GM23338 (cell line): ENCODE measurements around the gene PLCL1. TPM values are rescaled to one million over a fixed set of nuclear protein-coding genes. Genes with fewer than 3 reads are reported as not detected.

Experiments used
- EZH2 ChIP-seq: fragments of 200-600 bp; sonication (generic); IDR thresholded peaks from one replicate; pipeline ENCODE4 v1.8.0; 2017; ENCODE audit warnings: antibody characterized with exemption, mild to moderate bottlenecking, low read depth; ENCODE audit not compliant: unreplicated experiment
- JUNB ChIP-seq: IDR thresholded peaks from one replicate; pipeline ENCODE4 v1.6.1; 2016; ENCODE audit warnings: antibody characterized with exemption; ENCODE audit not compliant: unreplicated experiment
- STAT1 ChIP-seq: IDR thresholded peaks from one replicate; pipeline ENCODE4 v1.6.1; 2016; ENCODE audit warnings: antibody characterized with exemption; ENCODE audit not compliant: unreplicated experiment
- ZNF114 ChIP-seq: fragments of 250-450 bp; sonication (Bioruptor Pico); IDR thresholded peaks from 2 replicates; pipeline ENCODE4 v1.5.0; 2020; ENCODE audit warnings: mild to moderate bottlenecking, moderate library complexity
- ZNF331 ChIP-seq: fragments of 250-450 bp; sonication (Bioruptor Pico); IDR thresholded peaks from 2 replicates; pipeline ENCODE4 v1.5.0; 2020; ENCODE audit warnings: low read depth, mild to moderate bottlenecking, moderate library complexity
- polyA plus RNA-seq: library from polyadenylated mRNA; unstranded; fragments of >200 nt; fragmentation: Nextera tagmentation; extraction: Ambion mirVana; gene quantifications from 2 replicates; pipeline ENCODE4 v1.2.1, GENCODE V29; 2016
- total RNA-seq: library from RNA; depleted of rRNA; stranded (reverse); fragments of >200 nt; shearing (Covaris generic); gene quantifications from 2 replicates; pipeline ENCODE4 v1.2.3, GENCODE V29; 2014
- TF ChIP-seq, protein P1 (sequence below): fragments of 250-450 bp; sonication (Bioruptor Pico); IDR thresholded peaks from 2 replicates; pipeline ENCODE4 v1.5.0; 2020; ENCODE audit warnings: mild to moderate bottlenecking, moderate library complexity
- TF ChIP-seq, protein P2 (sequence below): IDR thresholded peaks from one replicate; pipeline ENCODE4 v1.6.1; 2018; ENCODE audit warnings: antibody characterized with exemption; ENCODE audit not compliant: unreplicated experiment

PLCL1 gene
- total and polyA plus RNA-seq, 2 experiments from 2014 or later = not detected

DNA sequence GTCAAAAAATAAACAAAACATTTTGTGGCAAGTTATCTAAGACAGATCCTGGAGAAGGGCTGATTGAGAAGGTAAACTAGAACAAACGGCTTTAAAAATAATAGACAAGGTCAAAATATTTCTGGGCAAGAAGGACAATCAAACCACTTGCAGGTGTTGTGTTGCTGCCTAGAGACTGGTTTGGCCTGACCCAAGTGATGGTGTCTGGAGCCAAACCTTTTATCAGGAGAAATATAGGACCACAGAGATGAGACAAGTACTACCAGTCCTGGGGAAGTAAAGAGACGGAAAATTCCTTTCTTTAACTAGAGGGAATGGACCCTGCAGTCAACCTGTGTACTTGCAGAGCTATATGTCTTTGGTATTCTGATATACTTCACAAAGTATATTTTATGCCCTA lies 44.2 kb downstream of the PLCL1 start (continued):
- TF ChIP-seq, protein P1, sequence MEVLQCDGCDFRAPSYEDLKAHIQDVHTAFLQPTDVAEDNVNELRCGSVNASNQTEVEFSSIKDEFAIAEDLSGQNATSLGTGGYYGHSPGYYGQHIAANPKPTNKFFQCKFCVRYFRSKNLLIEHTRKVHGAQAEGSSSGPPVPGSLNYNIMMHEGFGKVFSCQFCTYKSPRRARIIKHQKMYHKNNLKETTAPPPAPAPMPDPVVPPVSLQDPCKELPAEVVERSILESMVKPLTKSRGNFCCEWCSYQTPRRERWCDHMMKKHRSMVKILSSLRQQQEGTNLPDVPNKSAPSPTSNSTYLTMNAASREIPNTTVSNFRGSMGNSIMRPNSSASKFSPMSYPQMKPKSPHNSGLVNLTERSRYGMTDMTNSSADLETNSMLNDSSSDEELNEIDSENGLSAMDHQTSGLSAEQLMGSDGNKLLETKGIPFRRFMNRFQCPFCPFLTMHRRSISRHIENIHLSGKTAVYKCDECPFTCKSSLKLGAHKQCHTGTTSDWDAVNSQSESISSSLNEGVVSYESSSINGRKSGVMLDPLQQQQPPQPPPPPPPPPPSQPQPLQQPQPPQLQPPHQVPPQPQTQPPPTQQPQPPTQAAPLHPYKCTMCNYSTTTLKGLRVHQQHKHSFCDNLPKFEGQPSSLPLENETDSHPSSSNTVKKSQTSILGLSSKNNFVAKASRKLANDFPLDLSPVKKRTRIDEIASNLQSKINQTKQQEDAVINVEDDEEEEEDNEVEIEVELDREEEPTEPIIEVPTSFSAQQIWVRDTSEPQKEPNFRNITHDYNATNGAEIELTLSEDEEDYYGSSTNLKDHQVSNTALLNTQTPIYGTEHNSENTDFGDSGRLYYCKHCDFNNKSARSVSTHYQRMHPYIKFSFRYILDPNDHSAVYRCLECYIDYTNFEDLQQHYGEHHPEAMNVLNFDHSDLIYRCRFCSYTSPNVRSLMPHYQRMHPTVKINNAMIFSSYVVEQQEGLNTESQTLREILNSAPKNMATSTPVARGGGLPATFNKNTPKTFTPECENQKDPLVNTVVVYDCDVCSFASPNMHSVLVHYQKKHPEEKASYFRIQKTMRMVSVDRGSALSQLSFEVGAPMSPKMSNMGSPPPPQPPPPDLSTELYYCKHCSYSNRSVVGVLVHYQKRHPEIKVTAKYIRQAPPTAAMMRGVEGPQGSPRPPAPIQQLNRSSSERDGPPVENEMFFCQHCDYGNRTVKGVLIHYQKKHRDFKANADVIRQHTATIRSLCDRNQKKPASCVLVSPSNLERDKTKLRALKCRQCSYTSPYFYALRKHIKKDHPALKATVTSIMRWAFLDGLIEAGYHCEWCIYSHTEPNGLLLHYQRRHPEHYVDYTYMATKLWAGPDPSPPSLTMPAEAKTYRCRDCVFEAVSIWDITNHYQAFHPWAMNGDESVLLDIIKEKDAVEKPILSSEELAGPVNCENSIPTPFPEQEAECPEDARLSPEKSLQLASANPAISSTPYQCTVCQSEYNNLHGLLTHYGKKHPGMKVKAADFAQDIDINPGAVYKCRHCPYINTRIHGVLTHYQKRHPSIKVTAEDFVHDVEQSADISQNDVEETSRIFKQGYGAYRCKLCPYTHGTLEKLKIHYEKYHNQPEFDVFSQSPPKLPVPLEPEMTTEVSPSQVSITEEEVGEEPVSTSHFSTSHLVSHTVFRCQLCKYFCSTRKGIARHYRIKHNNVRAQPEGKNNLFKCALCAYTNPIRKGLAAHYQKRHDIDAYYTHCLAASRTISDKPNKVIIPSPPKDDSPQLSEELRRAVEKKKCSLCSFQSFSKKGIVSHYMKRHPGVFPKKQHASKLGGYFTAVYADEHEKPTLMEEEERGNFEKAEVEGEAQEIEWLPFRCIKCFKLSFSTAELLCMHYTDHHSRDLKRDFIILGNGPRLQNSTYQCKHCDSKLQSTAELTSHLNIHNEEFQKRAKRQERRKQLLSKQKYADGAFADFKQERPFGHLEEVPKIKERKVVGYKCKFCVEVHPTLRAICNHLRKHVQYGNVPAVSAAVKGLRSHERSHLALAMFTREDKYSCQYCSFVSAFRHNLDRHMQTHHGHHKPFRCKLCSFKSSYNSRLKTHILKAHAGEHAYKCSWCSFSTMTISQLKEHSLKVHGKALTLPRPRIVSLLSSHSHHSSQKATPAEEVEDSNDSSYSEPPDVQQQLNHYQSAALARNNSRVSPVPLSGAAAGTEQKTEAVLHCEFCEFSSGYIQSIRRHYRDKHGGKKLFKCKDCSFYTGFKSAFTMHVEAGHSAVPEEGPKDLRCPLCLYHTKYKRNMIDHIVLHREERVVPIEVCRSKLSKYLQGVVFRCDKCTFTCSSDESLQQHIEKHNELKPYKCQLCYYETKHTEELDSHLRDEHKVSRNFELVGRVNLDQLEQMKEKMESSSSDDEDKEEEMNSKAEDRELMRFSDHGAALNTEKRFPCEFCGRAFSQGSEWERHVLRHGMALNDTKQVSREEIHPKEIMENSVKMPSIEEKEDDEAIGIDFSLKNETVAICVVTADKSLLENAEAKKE (CRISPR knock-in tag) = no peak
- TF ChIP-seq JUNB (no peak), ZNF114 (CRISPR knock-in tag) (no peak), STAT1 (no peak), ZNF331 (no peak), EZH2 (no peak)
- TF ChIP-seq, protein P2, sequence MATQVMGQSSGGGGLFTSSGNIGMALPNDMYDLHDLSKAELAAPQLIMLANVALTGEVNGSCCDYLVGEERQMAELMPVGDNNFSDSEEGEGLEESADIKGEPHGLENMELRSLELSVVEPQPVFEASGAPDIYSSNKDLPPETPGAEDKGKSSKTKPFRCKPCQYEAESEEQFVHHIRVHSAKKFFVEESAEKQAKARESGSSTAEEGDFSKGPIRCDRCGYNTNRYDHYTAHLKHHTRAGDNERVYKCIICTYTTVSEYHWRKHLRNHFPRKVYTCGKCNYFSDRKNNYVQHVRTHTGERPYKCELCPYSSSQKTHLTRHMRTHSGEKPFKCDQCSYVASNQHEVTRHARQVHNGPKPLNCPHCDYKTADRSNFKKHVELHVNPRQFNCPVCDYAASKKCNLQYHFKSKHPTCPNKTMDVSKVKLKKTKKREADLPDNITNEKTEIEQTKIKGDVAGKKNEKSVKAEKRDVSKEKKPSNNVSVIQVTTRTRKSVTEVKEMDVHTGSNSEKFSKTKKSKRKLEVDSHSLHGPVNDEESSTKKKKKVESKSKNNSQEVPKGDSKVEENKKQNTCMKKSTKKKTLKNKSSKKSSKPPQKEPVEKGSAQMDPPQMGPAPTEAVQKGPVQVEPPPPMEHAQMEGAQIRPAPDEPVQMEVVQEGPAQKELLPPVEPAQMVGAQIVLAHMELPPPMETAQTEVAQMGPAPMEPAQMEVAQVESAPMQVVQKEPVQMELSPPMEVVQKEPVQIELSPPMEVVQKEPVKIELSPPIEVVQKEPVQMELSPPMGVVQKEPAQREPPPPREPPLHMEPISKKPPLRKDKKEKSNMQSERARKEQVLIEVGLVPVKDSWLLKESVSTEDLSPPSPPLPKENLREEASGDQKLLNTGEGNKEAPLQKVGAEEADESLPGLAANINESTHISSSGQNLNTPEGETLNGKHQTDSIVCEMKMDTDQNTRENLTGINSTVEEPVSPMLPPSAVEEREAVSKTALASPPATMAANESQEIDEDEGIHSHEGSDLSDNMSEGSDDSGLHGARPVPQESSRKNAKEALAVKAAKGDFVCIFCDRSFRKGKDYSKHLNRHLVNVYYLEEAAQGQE = no peak
